ENCODE results near the gene FAF2.
"Not testable (repeated sequence)": the region's sequence is repeated elsewhere in the genome, so short reads cannot be mapped to it uniquely, and the experiment has no call there.

The FAF2 gene

GRCh38 chr5:176418251-176418650 is 29.9 kb upstream of the FAF2 start:
- no peak for DNase-seq (ENCODE audit: low read depth in 2 of 2)

- DNase-seq (ENCODE audit: low read depth in 2 of 2) = no peak
These were observed 28.1 kb upstream of the FAF2 start for GRCh38 chr5:176420086-176420485.

- DNase-seq (ENCODE audit: low read depth in 2 of 2) = no peak
These were observed 27.1 kb upstream of the FAF2 start for GRCh38 chr5:176420972-176421544.

- DNase-seq (ENCODE audit: low read depth in 2 of 2) = no peak
These were observed 24.0 kb upstream of the FAF2 start for GRCh38 chr5:176424181-176424580.

GRCh38 chr5:176425138-176425537 is 23.0 kb upstream of the FAF2 start:
- no peak for DNase-seq (ENCODE audit: low read depth in 2 of 2)

GRCh38 chr5:176425791-176426190 is 22.4 kb upstream of the FAF2 start:
- no peak for DNase-seq (ENCODE audit: low read depth in 2 of 2)

- DNase-seq (ENCODE audit: low read depth in 2 of 2) = no peak
These were observed 21.3 kb upstream of the FAF2 start for GRCh38 chr5:176426876-176427275.

- DNase-seq (ENCODE audit: low read depth in 2 of 2) = no peak
These were observed 20.2 kb upstream of the FAF2 start for GRCh38 chr5:176427971-176428370.

- no peak for DNase-seq (ENCODE audit: low read depth in 2 of 2)
These were observed 18.2 kb upstream of the FAF2 start for GRCh38 chr5:176429972-176430371.

- no peak for DNase-seq (ENCODE audit: low read depth in 2 of 2)
These were observed 15.5 kb upstream of the FAF2 start for GRCh38 chr5:176432707-176433106.

- no peak for DNase-seq (ENCODE audit: low read depth in 2 of 2)
These were observed 11.5 kb upstream of the FAF2 start for GRCh38 chr5:176436656-176437055.

- DNase-seq (ENCODE audit: low read depth in 2 of 2) = no peak
These were observed 9.0 kb upstream of the FAF2 start for GRCh38 chr5:176438959-176439757.

GRCh38 chr5:176440927-176441706 is 7.1 kb upstream of the FAF2 start:
- DNase-seq (ENCODE audit: low read depth in 2 of 2) = no peak

- no peak for DNase-seq (ENCODE audit: low read depth in 2 of 2)
These were observed 6.3 kb upstream of the FAF2 start for GRCh38 chr5:176441921-176442323.

GRCh38 chr5:176442911-176443310 is 5.3 kb upstream of the FAF2 start:
- not testable (repeated sequence) for DNase-seq (ENCODE audit: low read depth in 2 of 2)

GRCh38 chr5:176444742-176445141 is 3.4 kb upstream of the FAF2 start:
- no peak for DNase-seq (ENCODE audit: low read depth in 2 of 2)

- DNase-seq (ENCODE audit: low read depth in 2 of 2) = no peak
These were observed 2.0 kb upstream of the FAF2 start for GRCh38 chr5:176446028-176446665.

- DNase-seq (ENCODE audit: low read depth in 2 of 2) = no peak
These were observed 1.1 kb upstream of the FAF2 start for GRCh38 chr5:176446884-176447590.

GRCh38 chr5:176447591-176447977 is 601 bp upstream of the FAF2 start:
- DNase-seq (ENCODE audit: low read depth in 2 of 2) = no peak

- DNase-seq (ENCODE audit: low read depth in 2 of 2) = no peak
These were observed 1.9 kb downstream of the FAF2 start for GRCh38 chr5:176450077-176450476.

GRCh38 chr5:176454724-176455394 is 6.7 kb downstream of the FAF2 start:
- DNase-seq (ENCODE audit: low read depth in 2 of 2) = no peak

Measured in stimulated activated CD8-positive, alpha-beta memory T cell treated with anti-CD3 and anti-CD28 coated beads, Interleukin-15, amount 100 ng/mL, for 4 hours (primary cell).